Breast epithelium (tissue), 4 donors: ENCODE results near the gene KRTAP4-5. TPM values are rescaled to one million over a fixed set of nuclear protein-coding genes. Genes with fewer than 3 reads are reported as not detected.
"Not testable (repeated sequence)": the region's sequence is repeated elsewhere in the genome, so short reads cannot be mapped to it uniquely, and the experiment has no call there.

Experiments used
- DNase-seq, 2 donors: peaks; one replicate each; pipeline ENCODE4 v3.0.0-alpha.2; 2019; ENCODE audit warnings: low spot score in 2 of 2
- H3K27ac ChIP-seq, 2 donors: fragments of 200-600 bp; sonication (generic) in 1 of 2; one replicate each; pipeline ENCODE4 v1.5.1; 2016 to 2019; ENCODE audit warnings: mild to moderate bottlenecking in 1 of 2
- H3K27me3 ChIP-seq, 2 donors: fragments of 200-600 bp; sonication (generic) in 1 of 2; one replicate each; pipeline versions ENCODE4 v1.5.1 to v1.6.0; 2017 to 2019; ENCODE audit warnings: control low read depth in 1 of 2, mild to moderate bottlenecking in 1 of 2
- H3K36me3 ChIP-seq: fragments of 200-600 bp; one replicate; pipeline ENCODE4 v1.5.1; 2019
- H3K4me1 ChIP-seq, 2 donors: fragments of 200-600 bp; sonication (generic); one replicate each; pipeline ENCODE4 v1.5.1; 2016 to 2019; ENCODE audit warnings: control low read depth in 1 of 2
- H3K4me3 ChIP-seq, 3 donors: fragments of 200-600 bp; sonication (generic); 1 replicate in 2 of 3; 2 replicates in 1 of 3; pipeline ENCODE4 v1.5.1; 2016 to 2019; ENCODE audit warnings: mild to moderate bottlenecking in 3 of 3, moderate library complexity in 2 of 3
- H3K9me3 ChIP-seq, 2 donors: fragments of 200-600 bp; sonication (generic) in 1 of 2; one replicate each; pipeline ENCODE4 v1.5.1; 2016 to 2019; ENCODE audit warnings: control low read depth in 1 of 2
- POLR2A ChIP-seq: fragments of 450-650 bp; IDR thresholded peaks from one replicate; pipeline ENCODE4 v1.6.1; 2016; ENCODE audit warnings: antibody characterized with exemption, mild to moderate bottlenecking, moderate library complexity
- POLR2AphosphoS5 ChIP-seq, 3 donors: sonication (generic); formaldehyde crosslinking; IDR thresholded peaks; one replicate each; pipeline ENCODE4 v1.6.1; 2017; ENCODE audit warnings: antibody characterized with exemption in 3 of 3
- intact Hi-C: fragments of 100-400 bp; cut with DNase I; formaldehyde crosslinking; loops from one replicate; pipeline ENCODE4 v1.15.1; 2023; ENCODE audit warnings: low total_unique reads
- total RNA-seq, 3 donors: library from RNA; depleted of rRNA; stranded (reverse); fragments of >200 nt; gene quantifications; one replicate each; pipeline ENCODE4 v1.1.0, GENCODE V29; 2016
- TF ChIP-seq, protein P1 (sequence below), 3 donors: fragments of 450-650 bp; IDR thresholded peaks; one replicate each; pipeline ENCODE4 v1.5.1; 2016 to 2017; ENCODE audit warnings: antibody characterized with exemption in 3 of 3, mild to moderate bottlenecking in 3 of 3, moderate library complexity in 3 of 3

KRTAP4-5 gene
- total RNA-seq, 3 donors from 2014 or later = not detected

GRCh38 chr17:41121742-41122141 lies 27.9 kb downstream of the KRTAP4-5 start:
- TF ChIP-seq POLR2A (no peak), POLR2AphosphoS5 (IDR thresholded peaks at IDR 0.05) (no peak)
- Histone ChIP-seq H3K36me3 (no peaks in the 10 kb centered on the region), H3K27ac (no peak overlapping the region), H3K27me3 (no peaks in the 10 kb centered on the region), H3K9me3 (no peaks in the 10 kb centered on the region), H3K4me1 (no peaks in the 10 kb centered on the region), H3K4me3 (no peak overlapping the region)
- intact Hi-C loops = no loop called here
- no peak for DNase-seq

- DNase-seq, H3K4me3 ChIP-seq, H3K9me3 ChIP-seq, H3K27me3 ChIP-seq, H3K36me3 ChIP-seq, H3K27ac ChIP-seq, intact Hi-C loops, H3K4me1 ChIP-seq: not testable (repeated sequence)
Observed at GRCh38 chr17:41119696-41120690, 29.6 kb downstream of the KRTAP4-5 start.

GRCh38 chr17:41118721-41119120 lies 30.9 kb downstream of the KRTAP4-5 start:
- Histone ChIP-seq H3K4me3 (no peak overlapping the region), H3K27ac (no peak overlapping the region), H3K27me3 (no peaks in the 10 kb centered on the region), H3K4me1 (no peaks in the 10 kb centered on the region), H3K9me3 (no peaks in the 10 kb centered on the region), H3K36me3 (no peaks in the 10 kb centered on the region)
- intact Hi-C loops = no loop called here
- no peak for DNase-seq
- TF ChIP-seq POLR2AphosphoS5 (IDR thresholded peaks at IDR 0.05) (no peak), POLR2A (no peak)
- TF ChIP-seq, protein P1, sequence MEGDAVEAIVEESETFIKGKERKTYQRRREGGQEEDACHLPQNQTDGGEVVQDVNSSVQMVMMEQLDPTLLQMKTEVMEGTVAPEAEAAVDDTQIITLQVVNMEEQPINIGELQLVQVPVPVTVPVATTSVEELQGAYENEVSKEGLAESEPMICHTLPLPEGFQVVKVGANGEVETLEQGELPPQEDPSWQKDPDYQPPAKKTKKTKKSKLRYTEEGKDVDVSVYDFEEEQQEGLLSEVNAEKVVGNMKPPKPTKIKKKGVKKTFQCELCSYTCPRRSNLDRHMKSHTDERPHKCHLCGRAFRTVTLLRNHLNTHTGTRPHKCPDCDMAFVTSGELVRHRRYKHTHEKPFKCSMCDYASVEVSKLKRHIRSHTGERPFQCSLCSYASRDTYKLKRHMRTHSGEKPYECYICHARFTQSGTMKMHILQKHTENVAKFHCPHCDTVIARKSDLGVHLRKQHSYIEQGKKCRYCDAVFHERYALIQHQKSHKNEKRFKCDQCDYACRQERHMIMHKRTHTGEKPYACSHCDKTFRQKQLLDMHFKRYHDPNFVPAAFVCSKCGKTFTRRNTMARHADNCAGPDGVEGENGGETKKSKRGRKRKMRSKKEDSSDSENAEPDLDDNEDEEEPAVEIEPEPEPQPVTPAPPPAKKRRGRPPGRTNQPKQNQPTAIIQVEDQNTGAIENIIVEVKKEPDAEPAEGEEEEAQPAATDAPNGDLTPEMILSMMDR (IDR thresholded peaks at IDR 0.05) = no peak

GRCh38 chr17:41117846-41118386 lies 31.7 kb downstream of the KRTAP4-5 start, which contains the start of gene KRTAP4-11:
KRTAP4-11 (minus strand) TSS chr17:41118373; CDS start chr17:41118315, 58 bp downstream.
- H3K4me3 ChIP-seq, H3K27ac ChIP-seq, H3K36me3 ChIP-seq, H3K9me3 ChIP-seq, H3K4me1 ChIP-seq, DNase-seq, intact Hi-C loops, H3K27me3 ChIP-seq: not testable (repeated sequence)

GRCh38 chr17:41116297-41116696 lies 33.3 kb downstream of the KRTAP4-5 start:
- H3K9me3 ChIP-seq = no peaks in the 10 kb centered on the region
- H3K27ac ChIP-seq = no peak overlapping the region
- no peaks in the 10 kb centered on the region for H3K4me1 ChIP-seq
- H3K27me3 ChIP-seq = no peaks in the 10 kb centered on the region
- no peak for DNase-seq
- TF ChIP-seq, protein P1 (IDR thresholded peaks at IDR 0.05) = no peak
- TF ChIP-seq POLR2AphosphoS5 (IDR thresholded peaks at IDR 0.05) (no peak), POLR2A (no peak)
- H3K36me3 ChIP-seq = no peaks in the 10 kb centered on the region
- intact Hi-C loops = no loop called here
- H3K4me3 ChIP-seq = no peak overlapping the region

DNA sequence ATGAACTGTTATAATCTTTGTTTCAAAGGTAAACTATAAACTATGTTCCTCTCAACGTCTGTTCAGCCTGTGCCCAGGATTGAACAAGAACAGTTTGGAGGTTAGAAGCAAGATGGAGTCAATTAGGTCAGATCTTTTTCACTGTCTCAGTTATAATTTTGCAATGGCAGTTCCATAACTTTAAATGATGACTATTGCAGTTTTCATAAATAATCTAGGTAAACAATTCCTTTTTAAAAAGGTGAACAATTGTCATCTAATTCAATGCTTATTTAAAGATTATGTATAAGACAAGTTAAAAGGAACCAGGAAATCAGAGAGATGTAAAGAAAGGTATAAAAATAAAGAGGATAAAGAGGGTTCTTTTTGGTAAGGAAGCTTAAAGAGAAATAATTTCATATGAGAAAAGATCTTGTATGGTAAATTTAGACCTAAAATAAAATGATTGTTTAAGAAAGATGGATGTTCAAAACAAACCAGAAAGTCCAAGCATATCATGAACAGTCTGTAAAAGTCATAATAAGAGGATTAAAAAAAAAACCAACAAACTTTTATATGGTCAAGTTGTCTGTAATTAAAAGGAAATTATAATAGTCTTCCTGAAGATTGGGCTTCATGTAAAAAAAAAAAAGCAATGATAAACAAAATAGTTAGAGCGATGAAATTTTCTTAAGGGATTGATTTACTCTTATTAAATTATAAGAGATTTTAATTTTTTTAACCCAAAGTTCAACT lies 38.3 kb downstream of the KRTAP4-5 start:
- no peaks in the 10 kb centered on the region for H3K27me3 ChIP-seq
- TF ChIP-seq POLR2AphosphoS5 (IDR thresholded peaks at IDR 0.05) = no peak
- no peak for TF ChIP-seq POLR2A
- TF ChIP-seq, protein P1 (IDR thresholded peaks at IDR 0.05) = no peak
- H3K4me1 ChIP-seq = no peaks in the 10 kb centered on the region
- H3K27ac ChIP-seq = no peak overlapping the region
- no peaks in the 10 kb centered on the region for H3K36me3 ChIP-seq
- no peak for DNase-seq
- intact Hi-C loops = no loop called here
- no peak overlapping the region for H3K4me3 ChIP-seq
- H3K9me3 ChIP-seq = no peaks in the 10 kb centered on the region

- H3K4me1 ChIP-seq = not testable (repeated sequence)
Observed at GRCh38 chr17:41108728-41109386, 40.8 kb downstream of the KRTAP4-5 start.

More at GRCh38 chr17:41108728-41109386, 40.8 kb downstream of the KRTAP4-5 start:
- H3K27me3 ChIP-seq, H3K36me3 ChIP-seq, intact Hi-C loops, H3K4me3 ChIP-seq, H3K27ac ChIP-seq, H3K9me3 ChIP-seq, DNase-seq: not testable (repeated sequence)
